ENCODE data around the gene BRSK2.

Gene BRSK2

GRCh38 chr11:1368216-1368615 is 21.5 kb upstream of the BRSK2 start:
- Histone ChIP-seq H3K4me3 (ENCODE audit: low read length in 2 of 2) (no peak overlapping the region), H3K36me3 (ENCODE audit: control insufficient read depth in 2 of 2, insufficient read depth in 2 of 2, low read length in 2 of 2) (no peaks in the 10 kb centered on the region), H3K9me3 (ENCODE audit: control insufficient read depth in 2 of 2, low read length in 2 of 2) (peaks cover 0 to 4% of the 10 kb centered on the region in 2 donors), H3K27me3 (ENCODE audit: control insufficient read depth in 2 of 2, insufficient read depth in 2 of 2, low read length in 2 of 2) (no peaks in the 10 kb centered on the region), H3K4me1 (ENCODE audit: control insufficient read depth in 2 of 2, insufficient read depth in 2 of 2, low read length in 2 of 2) (no peaks in the 10 kb centered on the region), H3K9ac (ENCODE audit: low read depth in 1 of 2, low read length in 2 of 2) (no peak overlapping the region), H3K27ac (ENCODE audit: low read depth in 2 of 2, low read length in 2 of 2) (no peak overlapping the region)

GRCh38 chr11:1368966-1369365 is 20.8 kb upstream of the BRSK2 start:
- Histone ChIP-seq H3K36me3 (ENCODE audit: control insufficient read depth in 2 of 2, insufficient read depth in 2 of 2, low read length in 2 of 2) (no peaks in the 10 kb centered on the region), H3K9ac (ENCODE audit: low read depth in 1 of 2, low read length in 2 of 2) (no peak overlapping the region), H3K9me3 (ENCODE audit: control insufficient read depth in 2 of 2, low read length in 2 of 2) (peaks cover 0 to 4% of the 10 kb centered on the region in 2 donors), H3K4me1 (ENCODE audit: control insufficient read depth in 2 of 2, insufficient read depth in 2 of 2, low read length in 2 of 2) (no peaks in the 10 kb centered on the region), H3K27me3 (ENCODE audit: control insufficient read depth in 2 of 2, insufficient read depth in 2 of 2, low read length in 2 of 2) (no peaks in the 10 kb centered on the region), H3K4me3 (ENCODE audit: low read length in 2 of 2) (no peak overlapping the region), H3K27ac (ENCODE audit: low read depth in 2 of 2, low read length in 2 of 2) (no peak overlapping the region)

GRCh38 chr11:1369371-1370005 is 20.2 kb upstream of the BRSK2 start:
- H3K27ac ChIP-seq (ENCODE audit: low read depth in 2 of 2, low read length in 2 of 2) = no peak overlapping the region
- no peaks in the 10 kb centered on the region for H3K27me3 ChIP-seq (ENCODE audit: control insufficient read depth in 2 of 2, insufficient read depth in 2 of 2, low read length in 2 of 2)
- no peaks in the 10 kb centered on the region for H3K36me3 ChIP-seq (ENCODE audit: control insufficient read depth in 2 of 2, insufficient read depth in 2 of 2, low read length in 2 of 2)
- H3K9ac ChIP-seq (ENCODE audit: low read depth in 1 of 2, low read length in 2 of 2) = no peak overlapping the region
- no peaks in the 10 kb centered on the region for H3K4me1 ChIP-seq (ENCODE audit: control insufficient read depth in 2 of 2, insufficient read depth in 2 of 2, low read length in 2 of 2)
- H3K4me3 ChIP-seq (ENCODE audit: low read length in 2 of 2) = no peak overlapping the region
- H3K9me3 ChIP-seq (ENCODE audit: control insufficient read depth in 2 of 2, low read length in 2 of 2) = peaks cover 0 to 4% of the 10 kb centered on the region in 2 donors

- Histone ChIP-seq H3K27me3 (ENCODE audit: control insufficient read depth in 2 of 2, insufficient read depth in 2 of 2, low read length in 2 of 2) (no peaks in the 10 kb centered on the region), H3K4me1 (ENCODE audit: control insufficient read depth in 2 of 2, insufficient read depth in 2 of 2, low read length in 2 of 2) (no peaks in the 10 kb centered on the region), H3K4me3 (ENCODE audit: low read length in 2 of 2) (no peak overlapping the region), H3K36me3 (ENCODE audit: control insufficient read depth in 2 of 2, insufficient read depth in 2 of 2, low read length in 2 of 2) (no peaks in the 10 kb centered on the region), H3K27ac (ENCODE audit: low read depth in 2 of 2, low read length in 2 of 2) (no peak overlapping the region), H3K9me3 (ENCODE audit: control insufficient read depth in 2 of 2, low read length in 2 of 2) (peaks cover 0 to 4% of the 10 kb centered on the region in 2 donors), H3K9ac (ENCODE audit: low read depth in 1 of 2, low read length in 2 of 2) (no peak overlapping the region)
These were observed 19.3 kb upstream of the BRSK2 start for GRCh38 chr11:1370186-1371025.

- Histone ChIP-seq H3K4me1 (ENCODE audit: control insufficient read depth in 2 of 2, insufficient read depth in 2 of 2, low read length in 2 of 2) (no peaks in the 10 kb centered on the region), H3K27me3 (ENCODE audit: control insufficient read depth in 2 of 2, insufficient read depth in 2 of 2, low read length in 2 of 2) (no peaks in the 10 kb centered on the region), H3K9me3 (ENCODE audit: control insufficient read depth in 2 of 2, low read length in 2 of 2) (peaks cover 0 to 2% of the 10 kb centered on the region in 2 donors), H3K36me3 (ENCODE audit: control insufficient read depth in 2 of 2, insufficient read depth in 2 of 2, low read length in 2 of 2) (no peaks in the 10 kb centered on the region), H3K4me3 (ENCODE audit: low read length in 2 of 2) (no peak overlapping the region), H3K27ac (ENCODE audit: low read depth in 2 of 2, low read length in 2 of 2) (no peak overlapping the region), H3K9ac (ENCODE audit: low read depth in 1 of 2, low read length in 2 of 2) (no peak overlapping the region)
These were observed 18.8 kb upstream of the BRSK2 start for GRCh38 chr11:1371026-1371325.

- Histone ChIP-seq H3K4me3 (ENCODE audit: low read length in 2 of 2) (no peak overlapping the region), H3K4me1 (ENCODE audit: control insufficient read depth in 2 of 2, insufficient read depth in 2 of 2, low read length in 2 of 2) (no peaks in the 10 kb centered on the region), H3K27ac (ENCODE audit: low read depth in 2 of 2, low read length in 2 of 2) (no peak overlapping the region), H3K36me3 (ENCODE audit: control insufficient read depth in 2 of 2, insufficient read depth in 2 of 2, low read length in 2 of 2) (no peaks in the 10 kb centered on the region), H3K9me3 (ENCODE audit: control insufficient read depth in 2 of 2, low read length in 2 of 2) (no peaks in the 10 kb centered on the region), H3K9ac (ENCODE audit: low read depth in 1 of 2, low read length in 2 of 2) (no peak overlapping the region), H3K27me3 (ENCODE audit: control insufficient read depth in 2 of 2, insufficient read depth in 2 of 2, low read length in 2 of 2) (no peaks in the 10 kb centered on the region)
These were observed 18.4 kb upstream of the BRSK2 start for GRCh38 chr11:1371377-1371776.

- H3K27me3 ChIP-seq (ENCODE audit: control insufficient read depth in 2 of 2, insufficient read depth in 2 of 2, low read length in 2 of 2) = no peaks in the 10 kb centered on the region
These were observed 17.8 kb upstream of the BRSK2 start for GRCh38 chr11:1371836-1372465.

GRCh38 chr11:1372660-1373059 is 17.1 kb upstream of the BRSK2 start:
- H3K4me1 ChIP-seq (ENCODE audit: control insufficient read depth in 2 of 2, insufficient read depth in 2 of 2, low read length in 2 of 2) = no peaks in the 10 kb centered on the region

More at GRCh38 chr11:1371836-1372465, 17.8 kb upstream of the BRSK2 start:
- Histone ChIP-seq H3K9ac (ENCODE audit: low read depth in 1 of 2, low read length in 2 of 2) (no peak overlapping the region), H3K4me1 (ENCODE audit: control insufficient read depth in 2 of 2, insufficient read depth in 2 of 2, low read length in 2 of 2) (no peaks in the 10 kb centered on the region), H3K27ac (ENCODE audit: low read depth in 2 of 2, low read length in 2 of 2) (no peak overlapping the region), H3K36me3 (ENCODE audit: control insufficient read depth in 2 of 2, insufficient read depth in 2 of 2, low read length in 2 of 2) (no peaks in the 10 kb centered on the region), H3K4me3 (ENCODE audit: low read length in 2 of 2) (no peak overlapping the region), H3K9me3 (ENCODE audit: control insufficient read depth in 2 of 2, low read length in 2 of 2) (no peaks in the 10 kb centered on the region)

GRCh38 chr11:1373536-1374214 is 16.1 kb upstream of the BRSK2 start:
- no peaks in the 10 kb centered on the region for H3K27me3 ChIP-seq (ENCODE audit: control insufficient read depth in 2 of 2, insufficient read depth in 2 of 2, low read length in 2 of 2)
- no peak overlapping the region for H3K9ac ChIP-seq (ENCODE audit: low read depth in 1 of 2, low read length in 2 of 2)
- no peaks in the 10 kb centered on the region for H3K9me3 ChIP-seq (ENCODE audit: control insufficient read depth in 2 of 2, low read length in 2 of 2)
- H3K4me3 ChIP-seq (ENCODE audit: low read length in 2 of 2) = no peak overlapping the region
- no peaks in the 10 kb centered on the region for H3K36me3 ChIP-seq (ENCODE audit: control insufficient read depth in 2 of 2, insufficient read depth in 2 of 2, low read length in 2 of 2)
- H3K27ac ChIP-seq (ENCODE audit: low read depth in 2 of 2, low read length in 2 of 2) = no peak overlapping the region
- H3K4me1 ChIP-seq (ENCODE audit: control insufficient read depth in 2 of 2, insufficient read depth in 2 of 2, low read length in 2 of 2) = no peaks in the 10 kb centered on the region

More at GRCh38 chr11:1372660-1373059, 17.1 kb upstream of the BRSK2 start:
- no peak overlapping the region for H3K9ac ChIP-seq (ENCODE audit: low read depth in 1 of 2, low read length in 2 of 2)
- H3K27ac ChIP-seq (ENCODE audit: low read depth in 2 of 2, low read length in 2 of 2) = no peak overlapping the region
- no peaks in the 10 kb centered on the region for H3K9me3 ChIP-seq (ENCODE audit: control insufficient read depth in 2 of 2, low read length in 2 of 2)
- H3K36me3 ChIP-seq (ENCODE audit: control insufficient read depth in 2 of 2, insufficient read depth in 2 of 2, low read length in 2 of 2) = no peaks in the 10 kb centered on the region
- no peaks in the 10 kb centered on the region for H3K27me3 ChIP-seq (ENCODE audit: control insufficient read depth in 2 of 2, insufficient read depth in 2 of 2, low read length in 2 of 2)
- H3K4me3 ChIP-seq (ENCODE audit: low read length in 2 of 2) = no peak overlapping the region
